Left kidney (tissue), 2 donors: ENCODE results near the gene JAG1. TPM values are rescaled to one million over a fixed set of nuclear protein-coding genes. Genes with fewer than 3 reads are reported as not detected.

Experiments used
- DNase-seq: peaks from one replicate; pipeline ENCODE4 v3.0.0-alpha.2; 2013
- polyA plus RNA-seq: library from polyadenylated mRNA; unstranded; fragments of 120-200 nt; gene quantifications from one replicate; pipeline ENCODE4 v1.2.1, GENCODE V29; 2013; ENCODE audit not compliant: insufficient read length

JAG1 gene
- polyA plus RNA-seq, 1 donor: 213 TPM

DNA sequence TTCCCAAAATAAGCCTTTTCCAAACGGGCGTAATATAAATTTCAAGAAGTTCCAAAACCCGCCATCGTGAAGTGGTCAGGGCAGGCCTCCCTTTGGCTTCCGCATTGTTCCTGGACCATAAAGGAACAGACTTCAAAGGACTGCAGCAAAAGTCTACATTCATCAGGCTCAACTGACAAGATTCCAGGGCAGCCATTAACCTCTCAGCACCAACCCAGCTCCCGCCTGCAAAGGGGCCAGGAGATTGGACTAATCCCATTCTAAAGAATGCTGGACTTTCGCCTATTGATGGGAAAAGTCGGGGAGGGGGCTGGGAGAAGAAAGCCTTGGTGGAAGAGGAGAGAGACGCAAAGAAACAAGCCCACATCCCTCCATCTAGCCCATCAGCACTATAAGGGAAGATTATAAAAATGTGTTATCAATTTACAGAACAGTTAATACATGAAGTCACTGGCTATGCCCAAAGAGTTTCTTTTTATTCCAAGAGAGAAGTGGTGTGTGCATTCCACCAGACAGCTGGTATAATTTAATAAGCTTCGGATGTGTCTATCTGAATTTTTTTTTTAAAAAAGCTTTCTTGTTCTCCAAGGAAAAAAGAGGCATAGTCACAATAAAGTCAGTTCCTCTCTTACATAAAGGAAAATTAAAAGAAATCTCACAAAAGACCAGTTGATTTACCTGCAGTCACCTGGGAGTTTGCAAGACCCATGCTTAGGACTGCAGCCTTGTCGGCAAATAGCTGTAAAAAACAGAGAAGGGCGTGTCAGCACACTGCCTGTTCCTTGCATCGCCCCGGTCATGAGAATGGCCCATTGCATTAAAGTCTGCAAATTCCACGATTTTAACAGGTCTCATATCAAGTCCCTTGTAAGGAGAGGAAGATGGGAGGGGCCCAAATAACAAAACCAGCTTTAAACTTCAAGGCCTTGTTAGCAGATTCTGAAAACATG is 17.8 kb downstream of the JAG1 start:
- no peak for DNase-seq

GRCh38 chr20:10654630-10655029 is 19.2 kb downstream of the JAG1 start:
- no peak for DNase-seq

- no peak for DNase-seq
Observed at GRCh38 chr20:10654250-10654610, 19.6 kb downstream of the JAG1 start.

DNA sequence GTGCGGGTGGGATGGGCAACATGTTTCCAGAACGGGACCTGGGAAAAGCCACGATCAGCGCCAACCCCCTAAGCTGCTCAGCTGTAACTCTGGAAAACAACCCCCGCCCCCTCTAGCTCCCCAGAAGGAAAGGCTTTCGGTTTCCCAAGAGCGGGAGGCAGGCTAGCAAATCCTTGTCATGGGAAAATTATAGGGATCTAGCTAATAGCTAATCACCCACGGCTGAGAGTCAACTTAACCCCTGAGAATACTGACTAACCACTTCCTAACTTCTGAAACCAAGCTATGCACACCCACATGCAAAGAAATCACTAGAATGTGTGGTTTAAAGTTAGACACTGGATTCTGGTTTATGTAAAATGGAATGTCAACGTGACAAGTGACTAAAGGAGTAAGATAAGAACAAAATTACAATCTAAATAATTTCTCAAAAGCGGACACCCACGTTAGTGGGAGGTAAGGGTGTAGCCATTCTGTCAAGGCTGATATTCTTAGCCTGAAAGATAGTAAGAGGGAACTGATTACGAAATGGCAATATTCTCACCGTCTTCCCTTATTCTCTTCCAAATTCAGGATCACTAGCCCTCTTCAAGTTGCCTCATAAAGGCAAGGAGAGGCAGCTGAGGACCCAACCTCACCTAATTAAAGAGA is 20.1 kb downstream of the JAG1 start:
- DNase-seq: no peak

GRCh38 chr20:10652660-10653261 is 21.0 kb downstream of the JAG1 start:
- no peak for DNase-seq

GRCh38 chr20:10652185-10652584 is 21.6 kb downstream of the JAG1 start:
- DNase-seq: no peak

- DNase-seq: no peak
Observed at GRCh38 chr20:10651227-10651990, 22.4 kb downstream of the JAG1 start.

- DNase-seq: no peak
Observed at GRCh38 chr20:10649797-10650160, 24.0 kb downstream of the JAG1 start.

GRCh38 chr20:10649080-10649796 is 24.6 kb downstream of the JAG1 start:
- DNase-seq: no peak

- DNase-seq: no peak
Observed at GRCh38 chr20:10648651-10649050, 25.1 kb downstream of the JAG1 start.

DNA sequence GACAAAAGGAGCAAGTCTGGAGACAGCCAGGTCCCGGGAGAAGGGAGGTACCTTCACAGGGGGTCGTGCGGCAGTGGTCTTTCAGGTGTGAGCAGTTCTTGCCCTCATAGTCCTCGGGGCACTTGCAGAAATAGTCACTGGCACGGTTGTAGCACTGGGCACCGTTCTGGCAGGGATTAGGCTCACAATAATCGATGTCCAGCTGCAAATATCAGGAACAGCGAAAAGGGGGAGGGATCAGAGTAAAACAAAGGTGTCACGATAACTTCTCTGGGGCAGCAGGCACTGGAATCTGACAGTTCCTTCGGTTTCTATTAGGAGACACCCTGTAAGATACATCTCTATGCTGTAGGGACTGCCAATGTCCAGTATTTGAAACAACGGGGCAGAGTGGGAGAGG is 25.9 kb downstream of the JAG1 start:
- no peak for DNase-seq

DNA sequence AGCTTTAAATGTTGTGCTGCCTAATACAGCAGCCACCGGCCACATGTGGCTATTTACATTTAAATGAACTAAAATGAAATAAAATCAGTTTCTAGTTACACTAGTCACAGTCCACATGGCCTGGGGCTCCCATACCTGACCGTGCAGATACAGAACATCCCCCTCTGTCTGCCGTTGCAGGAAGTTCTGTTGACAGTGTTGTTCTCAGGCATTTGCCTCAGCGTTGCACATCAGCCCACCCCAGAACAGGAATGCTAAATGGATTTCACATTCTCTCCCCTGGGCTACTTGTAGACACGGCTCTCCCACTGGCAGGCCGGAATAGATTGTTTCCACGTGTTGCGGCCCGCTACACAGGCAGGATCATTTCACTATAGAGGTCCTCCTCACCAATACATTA is 26.3 kb downstream of the JAG1 start:
- DNase-seq: no peak

DNA sequence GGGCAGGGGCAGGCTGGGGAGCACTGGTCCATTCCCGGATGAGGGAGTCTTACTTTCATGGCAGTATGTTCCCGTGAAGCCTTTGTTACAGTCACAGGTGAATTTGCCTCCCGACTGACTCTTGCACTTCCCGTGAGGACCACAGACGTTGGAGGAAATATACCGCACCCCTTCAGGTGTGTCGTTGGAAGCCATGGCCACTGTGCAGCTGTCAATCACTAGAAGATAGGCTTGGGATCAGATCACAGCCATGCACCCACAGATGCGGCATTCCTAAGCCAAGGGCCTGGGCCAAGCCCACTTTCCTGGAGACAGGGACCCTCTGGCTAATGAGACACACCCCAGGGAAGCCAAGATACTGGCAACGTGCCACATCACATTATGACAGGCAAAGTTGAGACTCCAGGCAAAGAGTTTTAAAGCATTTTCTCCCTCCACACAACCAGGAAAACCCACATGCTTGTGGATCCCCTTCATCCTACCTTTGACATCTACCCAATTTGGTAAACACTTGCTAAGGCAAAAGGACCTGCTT is 26.8 kb downstream of the JAG1 start:
- no peak for DNase-seq

GRCh38 chr20:10646006-10646405 is 27.8 kb downstream of the JAG1 start:
- DNase-seq: no peak

GRCh38 chr20:10645205-10645570 is 28.6 kb downstream of the JAG1 start:
- no peak for DNase-seq

DNA sequence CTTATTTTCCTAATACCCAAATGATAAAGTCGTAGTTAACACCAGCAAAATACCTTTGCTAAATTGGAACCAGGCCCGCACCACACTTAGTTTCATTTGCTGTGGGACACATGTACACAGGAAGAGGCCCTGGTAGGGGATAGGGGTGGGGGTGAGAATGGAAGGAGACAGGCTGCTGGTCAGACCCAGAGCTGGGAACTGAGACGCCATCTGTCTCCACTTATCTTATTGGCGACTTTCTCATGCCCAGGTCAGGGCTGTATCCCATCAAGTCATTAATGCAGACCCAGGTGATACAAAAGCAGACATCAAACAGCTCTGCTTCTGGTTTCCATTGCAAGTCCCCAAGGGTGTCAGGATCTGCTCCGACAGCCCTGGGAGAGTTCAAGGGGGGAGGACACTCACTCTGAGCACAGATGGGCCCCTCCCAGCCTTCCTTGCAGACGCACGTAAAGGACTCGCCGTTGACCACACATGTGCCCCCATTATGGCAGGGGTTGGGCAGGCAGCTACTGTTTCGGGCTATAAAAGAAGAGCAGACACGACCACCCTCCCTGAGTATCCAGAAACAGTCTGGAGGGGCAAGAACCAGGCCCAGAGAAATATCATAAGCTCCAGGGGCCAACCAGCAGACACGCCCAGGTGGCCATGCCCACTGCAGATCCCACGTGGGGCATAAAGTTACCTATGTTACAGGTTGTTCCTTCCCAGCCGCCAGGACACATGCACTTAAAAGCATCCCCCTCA is 29.2 kb downstream of the JAG1 start:
- no peak for DNase-seq

GRCh38 chr20:10643560-10643873 is 30.3 kb downstream of the JAG1 start:
- DNase-seq: no peak

DNA sequence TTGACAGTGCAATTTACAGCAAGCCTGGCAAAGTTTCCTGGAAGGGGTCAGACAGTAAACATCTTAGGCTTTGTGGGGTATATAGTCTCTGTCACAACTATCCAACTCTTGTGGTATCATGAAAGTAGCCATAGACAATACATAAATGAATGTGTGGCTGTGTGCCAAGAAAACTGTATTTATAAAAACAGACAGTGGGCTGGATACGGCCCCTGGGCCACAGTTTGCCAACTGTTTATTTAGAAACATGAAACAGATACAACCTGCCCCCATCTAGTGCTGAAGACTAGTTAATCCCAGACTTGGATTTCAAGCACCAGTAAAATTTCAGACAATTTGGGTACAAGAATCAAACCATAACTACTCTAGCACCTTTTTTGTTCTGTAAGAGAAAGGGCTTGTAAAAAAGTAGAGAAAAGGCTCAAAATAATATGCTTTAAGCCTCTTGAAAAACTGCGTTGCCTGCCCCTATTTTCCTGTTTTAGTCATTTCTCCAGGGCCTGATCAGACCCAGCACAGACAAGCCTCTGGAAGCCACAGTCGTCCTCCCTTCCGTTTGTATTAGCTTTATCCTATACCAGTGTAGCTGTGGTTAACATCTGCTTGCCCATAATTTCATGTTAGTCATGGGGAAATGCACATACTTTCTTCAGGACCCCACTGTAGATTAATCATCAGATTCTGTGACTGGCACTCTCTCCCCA is 30.8 kb downstream of the JAG1 start:
- no peak for DNase-seq

DNA sequence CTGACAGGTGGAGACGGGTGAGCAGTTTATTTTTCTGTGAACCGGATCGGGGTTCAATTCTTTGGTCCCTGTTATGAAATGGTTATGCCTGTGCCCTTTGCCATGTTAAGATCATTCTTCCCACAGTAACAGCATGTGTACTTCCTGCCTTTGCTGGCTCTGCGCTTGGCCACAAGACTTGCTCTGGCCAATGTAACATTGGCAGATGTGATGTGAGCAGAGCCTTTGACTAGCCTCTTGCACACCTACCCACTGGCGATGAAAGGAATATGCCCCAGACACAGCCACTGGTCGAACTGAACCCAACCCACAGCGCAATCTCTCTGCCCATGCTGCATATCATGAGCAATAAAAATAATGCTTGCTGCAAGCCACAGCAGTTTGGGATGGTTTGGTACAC is 31.9 kb downstream of the JAG1 start:
- no peak for DNase-seq

DNA sequence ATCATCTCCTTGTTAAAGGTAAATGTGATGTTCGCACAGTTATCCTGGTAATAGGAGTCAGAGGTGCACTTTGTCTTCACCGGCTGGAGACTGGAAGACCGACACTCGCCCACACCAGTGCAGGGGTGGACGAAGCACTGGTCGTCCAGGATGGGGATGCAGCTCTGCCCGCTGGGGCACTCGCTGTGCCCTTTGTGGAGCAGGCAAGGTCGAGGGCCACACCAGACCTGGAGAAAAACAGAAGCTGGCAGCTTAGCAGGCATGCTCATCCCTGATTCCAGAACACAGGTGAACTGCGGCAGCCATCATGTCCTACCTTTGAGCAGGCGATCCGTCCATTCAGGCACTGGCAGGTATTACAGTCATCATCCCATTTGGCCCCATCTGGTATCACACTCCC is 32.3 kb downstream of the JAG1 start:
- DNase-seq: no peak
